Coronary artery (tissue), 2 donors: ENCODE measurements around the gene EFNA5.

Experiments
- DNase-seq: peaks from one replicate; pipeline ENCODE4 v3.0.0-alpha.2; 2017; ENCODE audit warnings: low spot score
- H3K27ac ChIP-seq, 2 donors: fragments of 200-600 bp; sonication (generic); one replicate each; pipeline ENCODE4 v1.5.1; 2016 to 2019
- H3K4me3 ChIP-seq: fragments of 200-600 bp; sonication (generic); 2 replicates; pipeline ENCODE4 v1.5.1; 2016; ENCODE audit warnings: mild to moderate bottlenecking, moderate library complexity
- CTCF ChIP-seq: fragments of 200-600 bp; sonication (generic); IDR thresholded peaks from one replicate; pipeline ENCODE4 v1.5.1; 2019; ENCODE audit warnings: antibody characterized with exemption

EFNA5 gene

GRCh38 chr5:107474716-107475489 is 195.8 kb downstream of the EFNA5 start:
- no peak for TF ChIP-seq CTCF
- no peak for DNase-seq
- H3K27ac ChIP-seq, result no peak overlapping the region
- no peak overlapping the region for H3K4me3 ChIP-seq

DNA sequence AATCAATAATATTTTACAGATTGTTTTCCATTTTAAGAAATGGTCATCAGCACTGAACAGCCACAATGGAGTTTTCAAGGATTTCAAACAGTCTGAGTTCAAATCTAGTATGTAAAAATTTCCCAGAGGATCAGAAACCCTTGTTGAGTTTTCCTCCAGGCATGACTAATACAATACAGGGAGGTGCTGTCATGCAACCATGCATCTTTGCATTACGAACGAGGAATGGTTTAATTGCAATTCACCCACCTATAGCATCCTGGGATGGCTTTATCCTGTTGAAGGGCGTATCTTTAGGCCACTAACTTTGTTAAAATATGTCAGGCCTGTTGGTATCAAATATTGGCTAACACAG is 196.4 kb downstream of the EFNA5 start:
- Histone ChIP-seq H3K4me3 (no peak overlapping the region), H3K27ac (no peak overlapping the region)
- no peak for TF ChIP-seq CTCF
- DNase-seq, result no peak

DNA sequence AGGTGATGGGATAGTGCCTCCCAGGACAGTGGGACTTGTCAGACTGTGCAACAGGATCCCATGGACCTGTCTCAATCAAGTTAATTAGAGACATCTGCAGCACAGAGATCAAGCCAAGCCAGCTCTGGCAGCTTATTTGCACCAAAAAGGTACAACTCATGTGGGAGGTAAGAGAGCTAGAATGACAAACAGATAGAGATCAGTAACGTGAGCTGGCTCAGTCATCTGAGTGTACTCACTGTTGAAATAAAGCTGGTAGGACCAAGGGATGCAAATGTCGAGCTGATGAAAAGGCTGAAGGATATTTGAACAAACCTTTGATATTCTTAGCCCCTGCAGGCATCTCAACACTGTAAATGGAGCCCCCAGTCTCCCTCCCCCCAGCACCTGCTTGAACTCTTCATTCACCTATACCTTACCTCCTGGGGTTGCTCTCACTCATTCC is 198.1 kb downstream of the EFNA5 start:
- no peak for TF ChIP-seq CTCF
- DNase-seq, result no peak
- no peak overlapping the region for H3K4me3 ChIP-seq
- H3K27ac ChIP-seq, result no peak overlapping the region

- no peak for TF ChIP-seq CTCF
- peak overlapping the region in 1 of 2 donors; percentile 28 for H3K27ac ChIP-seq
- H3K4me3 ChIP-seq, result no peak overlapping the region
- DNase-seq, result no peak
These were observed 200.5 kb downstream of the EFNA5 start for GRCh38 chr5:107470295-107470582.

DNA sequence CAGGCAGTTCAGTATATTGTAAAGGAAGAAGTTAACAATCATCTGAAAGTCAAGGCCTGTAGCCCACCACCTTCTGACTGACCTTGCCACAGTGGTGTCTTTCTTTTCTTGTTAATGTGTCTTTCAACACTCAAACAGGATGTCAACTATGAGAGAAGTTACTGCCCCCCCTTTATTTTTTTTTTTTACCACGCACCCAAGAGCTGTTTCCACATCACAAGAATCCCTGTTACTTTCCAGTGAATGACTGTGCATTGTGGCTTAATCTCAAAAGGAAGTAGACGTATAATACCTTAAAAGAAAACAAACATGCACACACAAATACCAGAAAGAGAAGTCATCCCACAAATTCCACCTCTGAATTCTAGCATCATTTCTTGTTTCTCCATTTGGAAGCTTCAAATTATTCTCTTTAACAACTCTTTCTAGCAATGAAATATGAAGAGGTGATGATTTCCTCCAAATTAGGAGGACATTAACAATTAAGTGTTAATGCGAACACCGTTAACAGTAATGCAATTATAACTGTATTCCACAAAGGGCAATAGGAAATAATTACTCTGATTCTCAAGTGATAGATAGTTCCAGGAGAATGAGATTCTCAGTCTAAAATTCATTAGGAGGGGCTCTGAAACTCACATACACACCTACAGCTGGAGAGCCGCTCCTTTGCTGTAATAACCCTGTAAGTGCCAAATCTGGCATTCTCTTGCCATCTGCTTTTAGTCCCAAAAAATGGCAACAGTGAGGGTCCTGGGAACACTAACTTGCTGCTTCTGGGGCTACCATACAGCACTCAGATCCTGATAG is 201.0 kb downstream of the EFNA5 start:
- no peak overlapping the region for H3K4me3 ChIP-seq
- H3K27ac ChIP-seq, result peak overlapping the region; percentile 24 to 28
- DNase-seq, result no peak
- no peak for TF ChIP-seq CTCF

- DNase-seq, result no peak
- H3K4me3 ChIP-seq, result no peak overlapping the region
- peak overlapping the region in 1 of 2 donors; percentile 21 for H3K27ac ChIP-seq
- no peak for TF ChIP-seq CTCF
These were observed 201.7 kb downstream of the EFNA5 start for GRCh38 chr5:107469064-107469463.

GRCh38 chr5:107468276-107468675 is 202.5 kb downstream of the EFNA5 start:
- no peak for DNase-seq
- no peak overlapping the region for H3K27ac ChIP-seq
- TF ChIP-seq CTCF, result no peak
- no peak overlapping the region for H3K4me3 ChIP-seq
